Fibroblast of mammary gland (primary cell): ENCODE measurements around the gene AGFG1.
"Not testable (repeated sequence)": the region's sequence is repeated elsewhere in the genome, so short reads cannot be mapped to it uniquely, and the experiment has no call there.

Experiments used
- DNase-seq: peaks from one replicate; pipeline ENCODE4 v3.0.0-alpha.2; 2010; ENCODE audit warnings: low read depth
- H3K4me3 ChIP-seq: 2 replicates; pipeline ENCODE4 v1.5.1; 2011; ENCODE audit warnings: low read depth, mild to moderate bottlenecking, low read length, moderate library complexity; ENCODE audit not compliant: control insufficient read depth
- CTCF ChIP-seq: conservative IDR thresholded peaks from 2 replicates; pipeline ENCODE4 v1.5.1; 2011; ENCODE audit warnings: low read depth, low read length, inconsistent platforms; ENCODE audit not compliant: control insufficient read depth, insufficient read depth

Gene AGFG1

GRCh38 chr2:227517724-227518123 is 45.8 kb downstream of the AGFG1 start:
- H3K4me3 ChIP-seq: no peak overlapping the region
- DNase-seq: no peak
- TF ChIP-seq CTCF: no peak

- not testable (repeated sequence) for H3K4me3 ChIP-seq
- peak; percentile 69 for DNase-seq
Observed at GRCh38 chr2:227518278-227518865, 46.4 kb downstream of the AGFG1 start.

GRCh38 chr2:227521178-227521577 is 49.2 kb downstream of the AGFG1 start:
- DNase-seq, H3K4me3 ChIP-seq: not testable (repeated sequence)

GRCh38 chr2:227524665-227525064 is 52.7 kb downstream of the AGFG1 start:
- no peak overlapping the region for H3K4me3 ChIP-seq
- TF ChIP-seq CTCF: no peak
- no peak for DNase-seq

- H3K4me3 ChIP-seq: no peak overlapping the region
- no peak for DNase-seq
- TF ChIP-seq CTCF: no peak
Observed at GRCh38 chr2:227527351-227527750, 55.4 kb downstream of the AGFG1 start.

- no peak for TF ChIP-seq CTCF
- DNase-seq: no peak
- no peak overlapping the region for H3K4me3 ChIP-seq
Observed at GRCh38 chr2:227528803-227529202, 56.8 kb downstream of the AGFG1 start.

- no peak for TF ChIP-seq CTCF
- DNase-seq: no peak
- no peak overlapping the region for H3K4me3 ChIP-seq
Observed at GRCh38 chr2:227529871-227530270, 57.9 kb downstream of the AGFG1 start.

GRCh38 chr2:227534714-227535113 is 62.8 kb downstream of the AGFG1 start:
- no peak overlapping the region for H3K4me3 ChIP-seq
- no peak for TF ChIP-seq CTCF
- DNase-seq: no peak
